Body of pancreas (tissue), 4 donors: ENCODE data around the gene LRRK1.

Source experiments
- CTCF ChIP-seq, 7 experiments: fragments of 450-650 bp in 4 of 7; fragments of 200-600 bp in 3 of 7; sonication (generic) in 3 of 7; IDR thresholded peaks; one replicate each; pipeline ENCODE4 v1.5.1; 2016 to 2019; ENCODE audit warnings: antibody characterized with exemption in 7 of 7
- POLR2A ChIP-seq, 3 donors: fragments of 450-650 bp; IDR thresholded peaks; one replicate each; pipeline ENCODE4 v1.6.1; 2016; ENCODE audit warnings: antibody characterized with exemption in 3 of 3, mild to moderate bottlenecking in 2 of 3

- no peak for TF ChIP-seq POLR2A (IDR thresholded peaks at IDR 0.05)
- no peak for TF ChIP-seq CTCF (IDR thresholded peaks at IDR 0.05)
Measured at GRCh38 chr15:100994597-100995446, 75.7 kb downstream of the LRRK1 start.
